Superior temporal gyrus (tissue), 1 donor: ENCODE data around the gene DCAF12L1.

ENCODE experiments used
- DNase-seq: peaks from one replicate; pipeline ENCODE4 v3.0.0-alpha.2; 2016; ENCODE audit errors: extremely low spot score

The DCAF12L1 gene

GRCh38 chrX:126552313-126553022, at the start of gene DCAF12L1:
TSS of gene DCAF12L1 (minus strand) at chrX:126552814. CDS start at chrX:126552608, 206 bp downstream.
- DNase-seq, result no peak

DNA sequence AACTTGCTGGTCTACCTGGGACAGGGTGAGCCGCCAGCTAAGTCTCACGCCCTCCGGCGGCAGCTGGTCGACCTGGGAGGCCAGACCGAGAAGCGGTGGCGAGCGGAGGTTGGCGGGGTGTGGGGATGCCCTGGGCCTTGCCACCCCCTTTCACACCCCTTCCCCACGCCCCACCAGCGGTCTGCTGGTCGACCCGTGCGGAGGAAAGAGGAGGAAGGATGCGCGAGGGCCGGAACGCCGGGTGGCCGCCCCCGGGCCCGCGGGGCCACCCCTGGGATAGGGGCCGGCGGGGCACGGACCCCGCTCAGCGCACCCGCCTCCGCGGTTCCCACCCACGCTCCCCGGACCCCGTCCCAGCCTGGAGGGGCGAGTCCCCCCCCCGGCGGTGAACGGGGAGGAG, 28.3 kb upstream of the DCAF12L1 start:
- DNase-seq, result no peak

DNA sequence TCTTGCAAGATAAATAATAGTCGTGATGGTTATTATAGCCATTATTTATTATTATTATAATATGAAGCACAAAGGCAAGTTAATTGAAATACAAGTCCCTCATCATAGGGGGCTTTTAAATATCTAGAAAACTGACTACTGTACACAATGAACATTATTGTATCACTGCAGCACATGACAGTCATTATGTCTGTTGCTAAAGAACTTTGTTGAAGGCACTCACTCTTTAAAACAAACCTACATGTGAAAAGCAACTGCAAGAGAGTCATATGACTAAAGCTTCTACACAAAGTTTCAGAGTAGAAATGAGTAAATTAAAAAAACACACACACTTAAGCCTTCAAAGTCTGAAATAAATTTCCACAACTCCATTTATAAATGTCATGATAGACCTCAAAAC, 23.3 kb upstream of the DCAF12L1 start:
- no peak for DNase-seq

DNA sequence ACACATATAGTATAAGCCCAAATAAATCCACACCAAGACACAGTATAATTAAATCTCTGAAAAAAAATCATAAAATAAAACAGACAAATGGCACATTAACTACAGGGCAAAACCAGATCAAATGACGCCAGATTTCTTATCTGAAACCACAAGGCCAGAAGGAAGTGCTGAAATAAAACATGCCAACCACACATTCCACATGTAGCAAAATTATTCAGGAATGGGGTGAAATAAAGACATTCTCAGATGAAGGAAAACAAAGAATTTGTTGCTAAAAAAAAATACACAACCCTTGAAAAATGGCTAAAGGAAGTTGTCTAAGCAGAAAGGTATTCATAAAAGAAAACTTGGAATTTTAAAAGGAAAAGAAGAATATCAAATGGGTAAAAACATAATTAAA, 4.5 kb upstream of the DCAF12L1 start:
- DNase-seq, result no peak

DNA sequence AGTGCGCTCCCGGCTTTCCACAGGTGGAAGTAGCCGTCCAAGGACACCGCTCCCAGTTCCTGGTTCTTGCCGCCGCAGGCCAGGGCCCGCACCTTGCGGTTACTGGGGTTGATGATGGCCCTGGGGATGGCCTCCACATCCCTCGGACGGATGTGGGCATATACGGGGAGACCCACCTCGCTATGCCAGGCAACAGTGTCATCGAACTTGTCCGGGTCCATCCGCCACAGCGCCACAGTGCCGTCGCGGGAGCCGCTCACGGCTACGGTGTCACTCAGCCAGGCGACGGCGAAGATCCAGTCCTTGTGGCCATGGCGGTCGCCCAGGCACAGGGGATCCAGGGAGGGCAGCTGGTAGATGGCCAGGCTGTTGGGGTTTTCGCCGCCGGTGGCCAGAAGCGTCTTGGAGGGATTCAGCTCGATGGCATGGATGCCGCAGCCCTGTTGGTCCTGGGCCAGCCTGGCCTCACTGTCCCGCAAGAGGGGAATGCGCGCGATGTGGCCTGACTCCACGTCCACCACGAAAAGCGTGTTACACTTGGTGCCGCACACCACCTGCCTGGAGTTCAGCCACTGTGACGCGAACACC, 795 bp downstream of the DCAF12L1 start:
- DNase-seq, result no peak

DNA sequence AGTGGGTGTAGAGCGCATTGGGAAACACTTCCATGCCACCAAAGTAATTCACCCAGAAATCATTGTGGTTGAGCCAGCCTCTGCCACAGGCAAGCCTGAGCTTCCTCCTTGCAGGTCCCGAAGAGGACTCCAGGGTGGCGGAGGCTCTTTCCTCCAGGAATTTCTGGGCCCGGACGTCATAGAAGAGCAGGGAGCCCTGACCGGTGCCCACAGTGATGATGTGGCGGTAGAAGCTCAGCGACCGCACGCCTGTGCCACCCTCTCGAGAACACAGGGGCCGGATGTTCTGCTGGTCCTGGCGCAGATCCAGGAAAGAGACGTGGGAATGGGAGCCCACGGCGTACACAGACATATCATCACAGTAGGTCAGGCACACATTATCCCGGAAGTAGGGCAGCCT, 1.3 kb downstream of the DCAF12L1 start:
- DNase-seq, result no peak

GRCh38 chrX:126550816-126551215, 1.8 kb downstream of the DCAF12L1 start:
- no peak for DNase-seq

- no peak for DNase-seq
Measured at GRCh38 chrX:126509923-126510322, 42.7 kb downstream of the DCAF12L1 start.
